A673 (cell line): Measurements from ENCODE around the gene GTF3C5. TPM values are rescaled to one million over a fixed set of nuclear protein-coding genes. Genes with fewer than 3 reads are reported as not detected.

ENCODE experiments used
- BruUV-seq: library from RNA; stranded (reverse); fragments of 400-500 nt; replicated peaks from 2 replicates; lab custom pipeline; 2021; lab: Mats Ljungman, UMichigan
- CTCF ChIA-PET: fragments of 300-600 bp; sonication (Branson Sonifier 250); formaldehyde crosslinking; loops from one replicate; lab custom pipeline; 2022; ENCODE audit warnings: antibody characterized with exemption; lab: Charles Lee
- POLR2A ChIA-PET: fragments of 300-600 bp; sonication (Branson Sonifier 250); formaldehyde crosslinking; loops from one replicate; lab custom pipeline; 2022; ENCODE audit warnings: antibody characterized with exemption; ENCODE audit not compliant: low non-redundant PET; lab: Charles Lee
- DNase-seq: peaks from one replicate; pipeline ENCODE4 v3.0.0-alpha.2; 2015; ENCODE audit warnings: low spot score
- H3K27ac ChIP-seq: fragments of 200-600 bp; sonication (generic); 2 replicates; pipeline ENCODE4 v1.5.1; 2016; ENCODE audit warnings: mixed run types, low read depth, mild to moderate bottlenecking, mixed read lengths, antibody characterized with exemption, low read length; ENCODE audit not compliant: poor library complexity, severe bottlenecking
- H3K27me3 ChIP-seq: fragments of 200-600 bp; sonication (generic); replicated peaks from 2 replicates; pipeline ENCODE4 v1.6.1; 2017; ENCODE audit warnings: mixed run types, low read depth, mild to moderate bottlenecking, mixed read lengths, antibody characterized with exemption, low read length; ENCODE audit not compliant: insufficient read depth, poor library complexity
- H3K36me3 ChIP-seq: fragments of 200-600 bp; sonication (generic); 2 replicates; pipeline ENCODE4 v1.6.1; 2016; ENCODE audit warnings: mixed run types, mild to moderate bottlenecking, mixed read lengths, antibody characterized with exemption, low read length; ENCODE audit not compliant: insufficient read depth, poor library complexity, severe bottlenecking
- H3K4me1 ChIP-seq: fragments of 200-600 bp; sonication (generic); 2 replicates; pipeline ENCODE4 v1.6.1; 2017; ENCODE audit warnings: mixed run types, mild to moderate bottlenecking, mixed read lengths, antibody characterized with exemption, low read length; ENCODE audit not compliant: insufficient read depth, poor library complexity, severe bottlenecking
- H3K4me3 ChIP-seq: fragments of 200-600 bp; sonication (generic); 2 replicates; pipeline ENCODE4 v1.5.1; 2016; ENCODE audit warnings: low read depth, mixed run types, mild to moderate bottlenecking, mixed read lengths, low read length; ENCODE audit not compliant: poor library complexity, severe bottlenecking
- H3K9me3 ChIP-seq: fragments of 200-600 bp; sonication (generic); 2 replicates; pipeline ENCODE4 v1.6.1; 2016; ENCODE audit warnings: mixed run types, low read depth, mild to moderate bottlenecking, mixed read lengths, antibody characterized with exemption, low read length; ENCODE audit not compliant: poor library complexity, severe bottlenecking
- EZH2 ChIP-seq: fragments of 200-600 bp; sonication (generic); IDR thresholded peaks from 2 replicates; pipeline ENCODE4 v1.6.1; 2017; ENCODE audit warnings: borderline replicate concordance, low read depth, mild to moderate bottlenecking, mixed read lengths, antibody characterized with exemption, low read length; ENCODE audit not compliant: poor library complexity, severe bottlenecking
- intact Hi-C: fragments of 100-400 bp; cut with micrococcal nuclease; formaldehyde crosslinking; loops from one replicate; pipeline ENCODE4 v1.10.0; 2022; ENCODE audit not compliant: unreplicated experiment
- total RNA-seq: library from RNA; stranded (reverse); gene quantifications from 2 replicates; pipeline ENCODE4 v1.2.3, GENCODE V29; 2021
- TF ChIP-seq, protein P1 (sequence below): fragments of 300-800, 200-600 bp; sonication (generic); conservative IDR thresholded peaks from 2 replicates; pipeline ENCODE4 v1.5.1; 2017; ENCODE audit warnings: low read depth, mild to moderate bottlenecking, antibody characterized with exemption, low read length, moderate library complexity, mixed read lengths

GTF3C5 gene
- total RNA-seq, 1 experiment from 2014 or later: 99.9 TPM

DNA sequence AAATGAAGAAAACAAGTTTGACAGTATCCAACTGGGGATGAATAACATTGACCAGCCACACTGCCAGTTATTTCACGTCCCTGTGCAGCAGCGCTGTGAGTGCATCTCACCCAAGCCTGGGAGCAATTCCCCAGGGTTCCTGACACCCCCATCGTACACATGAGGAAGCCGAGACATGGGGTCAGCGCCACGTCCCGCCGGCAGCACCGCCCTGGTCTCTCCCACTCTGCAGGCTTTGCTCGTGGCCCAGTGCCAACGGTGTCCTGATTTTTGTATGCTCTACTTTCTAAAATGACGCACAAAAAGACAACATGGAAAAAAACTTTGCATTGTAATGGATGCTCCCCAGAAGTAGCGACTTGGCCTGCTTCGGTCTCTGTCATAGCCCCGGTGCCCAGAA is 14.3 kb downstream of the GTF3C5 start:
- POLR2A ChIA-PET: no interaction called here
- no peak for DNase-seq
- H3K4me1 ChIP-seq: peaks cover under 1% of the 10 kb centered on the region
- intact Hi-C loops: no loop called here
- peaks cover 48% of the 10 kb centered on the region for H3K36me3 ChIP-seq
- H3K27me3 ChIP-seq: no peaks in the 10 kb centered on the region
- BruUV-seq: no TSS peak
- H3K27ac ChIP-seq: no peak overlapping the region
- CTCF ChIA-PET: no interaction called here
- H3K4me3 ChIP-seq: no peak overlapping the region
- TF ChIP-seq, protein P1, sequence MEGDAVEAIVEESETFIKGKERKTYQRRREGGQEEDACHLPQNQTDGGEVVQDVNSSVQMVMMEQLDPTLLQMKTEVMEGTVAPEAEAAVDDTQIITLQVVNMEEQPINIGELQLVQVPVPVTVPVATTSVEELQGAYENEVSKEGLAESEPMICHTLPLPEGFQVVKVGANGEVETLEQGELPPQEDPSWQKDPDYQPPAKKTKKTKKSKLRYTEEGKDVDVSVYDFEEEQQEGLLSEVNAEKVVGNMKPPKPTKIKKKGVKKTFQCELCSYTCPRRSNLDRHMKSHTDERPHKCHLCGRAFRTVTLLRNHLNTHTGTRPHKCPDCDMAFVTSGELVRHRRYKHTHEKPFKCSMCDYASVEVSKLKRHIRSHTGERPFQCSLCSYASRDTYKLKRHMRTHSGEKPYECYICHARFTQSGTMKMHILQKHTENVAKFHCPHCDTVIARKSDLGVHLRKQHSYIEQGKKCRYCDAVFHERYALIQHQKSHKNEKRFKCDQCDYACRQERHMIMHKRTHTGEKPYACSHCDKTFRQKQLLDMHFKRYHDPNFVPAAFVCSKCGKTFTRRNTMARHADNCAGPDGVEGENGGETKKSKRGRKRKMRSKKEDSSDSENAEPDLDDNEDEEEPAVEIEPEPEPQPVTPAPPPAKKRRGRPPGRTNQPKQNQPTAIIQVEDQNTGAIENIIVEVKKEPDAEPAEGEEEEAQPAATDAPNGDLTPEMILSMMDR: no peak
- no peak for TF ChIP-seq EZH2
- no peaks in the 10 kb centered on the region for H3K9me3 ChIP-seq

DNA sequence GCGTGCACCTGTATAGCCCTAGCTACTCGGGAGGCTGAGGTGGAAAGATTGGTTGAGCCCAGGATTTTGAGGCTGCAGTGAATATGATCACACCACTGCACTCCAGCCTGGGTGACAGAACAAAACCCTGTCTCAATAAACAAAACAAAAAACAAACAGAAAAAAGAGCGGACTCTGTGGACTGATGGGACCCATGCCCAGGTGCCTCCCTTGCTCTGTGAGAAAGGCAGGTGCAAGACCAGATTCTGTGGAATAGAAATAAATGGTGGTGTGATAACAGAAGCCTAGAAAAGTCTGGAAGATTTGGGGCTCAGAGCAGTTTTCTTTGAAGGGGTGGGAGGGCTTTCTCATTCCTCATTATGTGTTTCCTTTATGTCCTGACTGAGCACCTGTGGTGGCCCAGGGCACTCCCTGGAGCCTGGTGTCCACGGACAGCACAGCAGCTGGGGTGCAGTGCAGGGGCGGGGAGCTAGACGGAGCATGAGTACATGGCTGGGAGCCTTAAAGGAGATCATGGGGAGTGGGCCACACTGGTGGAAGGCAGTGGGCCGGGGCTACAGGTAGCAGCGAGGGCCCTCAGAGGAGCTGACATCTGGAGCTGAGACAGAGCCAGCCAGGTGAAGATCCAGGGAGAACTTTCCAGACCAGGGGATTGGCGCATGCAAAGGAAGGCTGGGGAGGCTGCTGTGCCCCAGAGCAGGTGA is 15.6 kb downstream of the GTF3C5 start:
- Histone ChIP-seq H3K9me3 (no peaks in the 10 kb centered on the region), H3K4me3 (no peak overlapping the region), H3K36me3 (peaks cover 55% of the 10 kb centered on the region), H3K27ac (no peak overlapping the region), H3K4me1 (no peaks in the 10 kb centered on the region), H3K27me3 (no peaks in the 10 kb centered on the region)
- ChIA-PET POLR2A (no interaction called here), CTCF (no interaction called here)
- TF ChIP-seq EZH2: no peak
- TF ChIP-seq, protein P1: no peak
- no peak for DNase-seq
- intact Hi-C loops: no loop called here
- no TSS peak for BruUV-seq

DNA sequence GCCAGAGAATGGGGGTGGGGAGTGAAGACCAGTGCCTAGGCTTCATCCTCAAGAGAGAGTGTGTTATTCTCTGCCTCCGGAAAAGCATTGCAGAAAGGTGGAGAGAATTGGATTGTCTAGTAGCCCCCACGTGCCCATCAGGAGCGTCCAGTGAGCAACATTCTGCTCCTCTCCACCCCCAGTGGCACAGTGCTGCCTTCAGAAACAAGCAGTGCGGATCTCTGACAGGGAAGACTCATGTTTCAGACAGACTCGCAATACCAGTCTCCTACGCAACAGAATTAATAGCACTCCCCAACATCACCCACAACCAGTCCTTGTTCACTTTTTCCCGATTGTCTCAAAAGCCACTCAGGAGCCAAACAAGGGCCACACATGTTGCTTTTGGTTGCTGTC is 16.1 kb downstream of the GTF3C5 start:
- Histone ChIP-seq H3K27me3 (no peaks in the 10 kb centered on the region), H3K27ac (no peak overlapping the region), H3K36me3 (peaks cover 59% of the 10 kb centered on the region), H3K9me3 (no peaks in the 10 kb centered on the region), H3K4me1 (no peaks in the 10 kb centered on the region), H3K4me3 (no peak overlapping the region)
- ChIA-PET POLR2A (no interaction called here), CTCF (no interaction called here)
- no peak for TF ChIP-seq EZH2
- TF ChIP-seq, protein P1: no peak
- intact Hi-C loops: no loop called here
- no peak for DNase-seq
- no TSS peak for BruUV-seq
